ENCODE data around the gene PRAMEF27.
"Not testable (repeated sequence)": the region's sequence is repeated elsewhere in the genome, so short reads cannot be mapped to it uniquely, and the experiment has no call there.

PRAMEF27 gene

DNA sequence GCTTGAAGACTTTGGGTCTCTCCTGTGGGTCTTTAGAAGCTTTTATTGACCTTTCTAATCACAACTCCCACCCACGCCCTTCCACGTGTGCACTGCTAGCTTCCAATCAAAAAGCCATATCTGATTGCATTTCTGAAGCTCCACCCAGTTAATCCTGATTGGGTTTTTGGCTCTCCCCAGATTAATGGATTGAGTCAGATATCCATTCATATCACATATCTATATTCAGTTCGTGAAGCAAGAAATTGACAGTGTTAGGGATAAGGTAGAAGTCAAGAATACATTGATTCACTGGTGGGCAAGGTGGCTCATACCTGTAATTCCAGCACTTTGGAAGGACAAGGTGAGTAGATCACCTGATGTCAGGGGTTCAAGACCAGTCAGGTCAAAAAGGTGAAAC, at the start of gene PRAMEF27:
TSS of gene PRAMEF27 (minus strand) at position 101 of the 400 bp plus-strand sequence. CDS start 2,916 bp downstream, outside the sequence.
- DNase-seq (ENCODE audit: low read depth, low spot score): not testable (repeated sequence)

DNA sequence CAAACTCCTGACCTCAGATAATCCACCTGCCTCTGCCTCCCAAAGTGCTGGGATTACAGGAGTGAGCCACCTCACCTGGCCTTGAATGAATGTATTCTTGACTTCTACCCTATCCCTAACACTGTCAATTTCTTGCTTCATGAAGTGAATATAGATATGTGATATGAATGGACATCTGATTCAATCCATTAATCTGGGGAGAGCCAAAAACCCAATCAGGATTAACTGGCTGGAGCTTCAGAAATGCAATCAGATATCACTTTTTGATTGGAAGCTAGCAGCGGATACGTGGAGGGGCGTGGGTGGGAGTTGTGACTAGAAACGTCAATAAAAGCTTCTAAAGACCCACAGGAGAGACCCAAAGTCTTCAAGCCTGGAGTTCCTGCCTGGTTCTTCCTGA, 14.1 kb upstream of the PRAMEF27 start, which contains the start of gene PRAMEF25:
TSS of gene PRAMEF25 (plus strand) at position 301 of the 400 bp plus-strand sequence. CDS start 2,920 bp downstream, outside the sequence.
- not testable (repeated sequence) for DNase-seq (ENCODE audit: low read depth, low spot score)

DNA sequence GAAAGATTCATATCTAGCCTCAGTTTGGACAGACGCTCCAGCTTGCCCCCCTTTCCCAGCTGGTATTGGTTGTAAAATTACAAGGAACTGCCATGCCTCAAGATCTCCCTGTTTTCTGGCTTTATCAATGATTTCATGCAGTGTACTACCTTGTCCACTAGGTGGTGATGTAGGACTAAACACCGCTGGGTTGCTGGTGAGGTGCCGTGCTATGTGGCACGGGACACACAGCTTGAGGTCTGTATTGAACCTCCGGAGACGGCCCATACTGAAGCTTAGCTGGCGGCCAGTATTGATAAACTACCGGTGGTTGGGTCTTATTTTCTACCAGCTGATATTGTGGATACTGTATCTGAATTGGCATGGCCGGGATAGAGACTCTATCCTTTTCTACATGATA, 36.5 kb downstream of the PRAMEF27 start:
- DNase-seq (ENCODE audit: low read depth, low spot score): not testable (repeated sequence)

DNA sequence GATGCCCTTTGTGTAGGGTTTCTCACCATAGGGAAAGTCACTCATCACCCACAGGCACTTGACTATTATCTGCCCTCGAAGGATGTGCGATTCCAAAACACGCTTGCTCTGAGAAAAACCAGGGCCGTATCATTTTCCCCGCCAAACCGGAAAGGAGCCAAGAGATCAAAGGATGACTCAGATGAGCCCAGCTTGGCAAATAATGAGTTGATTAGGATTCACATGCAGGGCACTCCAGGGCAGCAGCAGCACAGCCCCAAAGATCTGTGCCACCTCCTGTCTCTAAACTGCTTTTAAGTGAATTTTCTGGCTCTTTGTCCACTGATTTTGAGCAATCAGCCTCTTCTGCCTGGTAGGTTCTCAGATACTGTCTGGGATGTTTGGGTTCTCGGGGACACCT, 44.4 kb downstream of the PRAMEF27 start:
- not testable (repeated sequence) for DNase-seq (ENCODE audit: low read depth, low spot score)

DNA sequence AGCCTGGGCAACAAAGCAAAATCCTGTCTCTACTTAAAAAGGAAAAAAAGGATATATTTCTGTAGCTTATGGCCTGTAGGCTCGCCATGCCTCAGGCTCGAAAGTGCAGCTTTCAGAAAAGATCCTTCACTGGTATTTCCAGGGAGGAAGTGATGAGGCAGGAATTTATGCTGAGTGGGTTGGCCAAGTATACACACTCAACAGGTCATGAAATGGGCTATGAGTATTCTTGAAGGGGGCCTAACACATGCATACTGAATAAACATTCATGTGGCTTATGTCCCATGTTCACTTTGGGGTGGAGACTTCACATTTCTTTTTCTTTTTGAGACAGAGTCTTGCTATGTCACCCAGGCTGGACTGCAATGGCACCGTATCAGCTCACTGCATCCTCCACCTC, 47.0 kb downstream of the PRAMEF27 start:
- not testable (repeated sequence) for DNase-seq (ENCODE audit: low read depth, low spot score)

DNA sequence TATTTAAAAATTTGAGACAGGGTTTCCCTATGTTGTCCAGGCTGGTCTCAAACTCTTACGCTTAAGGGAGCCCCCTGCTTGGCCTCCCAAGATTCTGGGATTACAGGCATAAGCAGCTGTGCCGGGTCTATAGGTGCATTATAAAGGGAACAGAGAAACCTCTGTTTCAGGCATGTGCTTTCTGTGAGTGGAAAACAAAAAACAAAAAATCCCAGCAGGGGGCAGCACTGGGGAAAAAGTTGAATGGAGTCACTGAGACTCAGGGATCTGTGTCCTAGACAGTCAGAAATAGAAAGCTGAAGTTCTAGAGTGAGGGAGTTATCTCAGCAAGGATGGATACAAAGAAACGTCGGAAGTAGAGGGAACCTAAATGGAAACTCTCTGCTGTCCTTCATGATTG, 50.6 kb downstream of the PRAMEF27 start:
- DNase-seq (ENCODE audit: low read depth, low spot score): not testable (repeated sequence)
